ENCODE results near the gene LCT. TPM values are rescaled to one million over a fixed set of nuclear protein-coding genes. Genes with fewer than 3 reads are reported as not detected.

LCT gene
- total and polyA plus RNA-seq, 2 donors (not counting 1 experiment from before 2014, with no cell fraction given): under 0.01 TPM; not detected in 1

DNA sequence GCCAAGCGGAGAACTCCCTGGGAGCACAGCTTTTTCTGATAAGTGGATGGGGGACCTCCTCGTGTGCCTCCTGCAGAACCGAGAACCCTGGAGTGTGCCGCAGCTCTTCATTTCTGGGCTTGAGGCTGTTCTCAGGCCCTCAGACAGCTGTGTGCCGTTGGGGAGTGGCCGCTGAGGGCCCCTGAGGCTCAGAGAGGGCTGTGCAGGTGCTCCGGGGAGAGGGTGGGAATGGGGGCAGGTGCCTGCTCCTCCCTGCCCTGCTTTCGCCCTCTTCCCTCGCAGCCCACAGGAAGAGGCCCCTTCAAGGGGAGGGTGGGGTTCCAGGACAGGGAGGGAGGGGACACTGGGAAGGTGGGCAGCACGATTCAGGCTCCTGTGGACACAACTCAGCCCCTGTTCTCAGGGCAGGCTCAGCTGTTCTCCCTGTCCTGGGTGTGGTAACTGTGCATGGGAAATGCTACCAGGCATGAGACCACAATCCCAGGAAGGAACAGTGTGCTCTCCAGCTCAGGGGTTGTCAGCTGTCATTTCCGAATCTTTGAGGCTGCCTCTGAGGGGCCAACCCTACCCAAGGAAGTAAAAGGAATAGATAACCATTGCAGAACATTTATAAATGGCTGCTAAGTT lies 11.3 kb downstream of the LCT start:
- no peak overlapping the region for H3K9ac ChIP-seq (ENCODE audit: insufficient read depth, low read length)
- DNase-seq (ENCODE audit: low read depth in 2 of 2): no peak
- no peak overlapping the region for H3K27ac ChIP-seq (ENCODE audit: insufficient read depth, low read length)
- TF ChIP-seq, protein P1, sequence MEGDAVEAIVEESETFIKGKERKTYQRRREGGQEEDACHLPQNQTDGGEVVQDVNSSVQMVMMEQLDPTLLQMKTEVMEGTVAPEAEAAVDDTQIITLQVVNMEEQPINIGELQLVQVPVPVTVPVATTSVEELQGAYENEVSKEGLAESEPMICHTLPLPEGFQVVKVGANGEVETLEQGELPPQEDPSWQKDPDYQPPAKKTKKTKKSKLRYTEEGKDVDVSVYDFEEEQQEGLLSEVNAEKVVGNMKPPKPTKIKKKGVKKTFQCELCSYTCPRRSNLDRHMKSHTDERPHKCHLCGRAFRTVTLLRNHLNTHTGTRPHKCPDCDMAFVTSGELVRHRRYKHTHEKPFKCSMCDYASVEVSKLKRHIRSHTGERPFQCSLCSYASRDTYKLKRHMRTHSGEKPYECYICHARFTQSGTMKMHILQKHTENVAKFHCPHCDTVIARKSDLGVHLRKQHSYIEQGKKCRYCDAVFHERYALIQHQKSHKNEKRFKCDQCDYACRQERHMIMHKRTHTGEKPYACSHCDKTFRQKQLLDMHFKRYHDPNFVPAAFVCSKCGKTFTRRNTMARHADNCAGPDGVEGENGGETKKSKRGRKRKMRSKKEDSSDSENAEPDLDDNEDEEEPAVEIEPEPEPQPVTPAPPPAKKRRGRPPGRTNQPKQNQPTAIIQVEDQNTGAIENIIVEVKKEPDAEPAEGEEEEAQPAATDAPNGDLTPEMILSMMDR (conservative IDR thresholded peaks at IDR 0.05 in 1 of 2, IDR thresholded peaks at IDR 0.05 in 1 of 2; ENCODE audit: low read depth in 1 of 2, low read length in 2 of 2): no peak
- no peak for TF ChIP-seq EZH2 (IDR thresholded peaks at IDR 0.05; ENCODE audit: low read length, missing control alignments)
- H3K36me3 ChIP-seq (ENCODE audit: control insufficient read depth, insufficient read depth, low read length): no peaks in the 10 kb centered on the region
- H2AFZ ChIP-seq (ENCODE audit: low read length): no peak overlapping the region
- no peak overlapping the region for H3K4me2 ChIP-seq (ENCODE audit: extremely low read depth, insufficient read depth, low read length)
- no peaks in the 10 kb centered on the region for H3K4me1 ChIP-seq (ENCODE audit: control insufficient read depth, extremely low read depth, insufficient read depth, low read length)
- no peaks in the 10 kb centered on the region for H4K20me1 ChIP-seq (ENCODE audit: control insufficient read depth, extremely low read depth, insufficient read depth, low read length)
- no peaks in the 10 kb centered on the region for H3K9me3 ChIP-seq (ENCODE audit: control insufficient read depth, insufficient read depth, low read depth, low read length)
- H3K4me3 ChIP-seq (replicated peaks in 1 of 4; ENCODE audit: control extremely low read depth in 1 of 4, insufficient read depth in 1 of 4, low read depth in 3 of 4, low read length in 4 of 4): no peak overlapping the region
- peaks cover 4% of the 10 kb centered on the region for H3K27me3 ChIP-seq (ENCODE audit: control insufficient read depth, insufficient read depth, low read length)
- H3K79me2 ChIP-seq (ENCODE audit: control insufficient read depth, insufficient read depth, low read length): no peaks in the 10 kb centered on the region

DNA sequence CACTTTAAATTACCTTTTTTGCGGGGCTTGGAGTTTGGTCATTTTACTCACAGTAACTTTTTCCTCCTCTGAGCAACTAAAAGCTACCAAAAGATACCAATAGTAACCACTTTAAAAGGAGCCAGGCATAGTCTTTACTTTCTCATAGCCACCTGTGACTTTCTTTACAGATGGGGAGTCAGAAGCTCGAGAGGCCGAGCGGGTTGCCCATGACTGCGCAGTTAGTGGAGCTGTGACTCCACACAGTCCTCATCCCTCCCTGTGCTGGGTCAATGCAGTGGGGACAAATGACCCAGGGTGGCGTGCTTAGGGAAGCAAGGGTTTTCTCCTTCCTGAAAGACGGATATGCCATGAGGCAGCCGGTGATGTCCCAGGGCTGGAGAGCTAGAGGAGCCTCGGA lies 11.9 kb downstream of the LCT start:
- no peak overlapping the region for H3K9ac ChIP-seq (ENCODE audit: insufficient read depth, low read length)
- TF ChIP-seq, protein P1 (conservative IDR thresholded peaks at IDR 0.05 in 1 of 2, IDR thresholded peaks at IDR 0.05 in 1 of 2; ENCODE audit: low read depth in 1 of 2, low read length in 2 of 2): no peak
- TF ChIP-seq EZH2 (IDR thresholded peaks at IDR 0.05; ENCODE audit: low read length, missing control alignments): no peak
- no peak overlapping the region for H3K4me2 ChIP-seq (ENCODE audit: extremely low read depth, insufficient read depth, low read length)
- H4K20me1 ChIP-seq (ENCODE audit: control insufficient read depth, extremely low read depth, insufficient read depth, low read length): no peaks in the 10 kb centered on the region
- no peak for DNase-seq (ENCODE audit: low read depth in 2 of 2)
- H3K4me3 ChIP-seq (replicated peaks in 1 of 4; ENCODE audit: control extremely low read depth in 1 of 4, insufficient read depth in 1 of 4, low read depth in 3 of 4, low read length in 4 of 4): no peak overlapping the region
- H2AFZ ChIP-seq (ENCODE audit: low read length): no peak overlapping the region
- peaks cover 4% of the 10 kb centered on the region for H3K27me3 ChIP-seq (ENCODE audit: control insufficient read depth, insufficient read depth, low read length)
- H3K27ac ChIP-seq (ENCODE audit: insufficient read depth, low read length): no peak overlapping the region
- H3K79me2 ChIP-seq (ENCODE audit: control insufficient read depth, insufficient read depth, low read length): no peaks in the 10 kb centered on the region
- H3K9me3 ChIP-seq (ENCODE audit: control insufficient read depth, insufficient read depth, low read depth, low read length): no peaks in the 10 kb centered on the region
- no peaks in the 10 kb centered on the region for H3K36me3 ChIP-seq (ENCODE audit: control insufficient read depth, insufficient read depth, low read length)
- no peaks in the 10 kb centered on the region for H3K4me1 ChIP-seq (ENCODE audit: control insufficient read depth, extremely low read depth, insufficient read depth, low read length)

DNA sequence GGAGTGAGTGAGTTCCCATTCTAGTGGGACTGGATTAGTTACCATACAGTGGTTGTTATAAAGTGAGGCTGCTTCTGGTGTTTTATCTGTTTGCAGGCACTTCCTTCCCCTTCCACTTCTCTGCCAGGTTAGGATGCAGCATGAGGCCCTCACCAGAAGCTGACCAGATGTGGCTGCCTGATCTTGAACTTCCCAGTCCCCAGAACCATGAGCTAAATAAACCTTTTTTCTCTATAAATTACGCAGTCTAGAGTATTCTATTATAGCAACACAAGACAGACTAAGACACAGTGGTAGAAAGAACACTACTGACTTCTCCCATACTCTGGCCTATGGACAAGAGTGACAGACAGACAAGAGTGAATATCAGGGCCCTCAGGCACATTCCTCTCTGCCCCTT lies 14.1 kb downstream of the LCT start:
- H3K36me3 ChIP-seq (ENCODE audit: control insufficient read depth, insufficient read depth, low read length): no peaks in the 10 kb centered on the region
- H3K4me2 ChIP-seq (ENCODE audit: extremely low read depth, insufficient read depth, low read length): no peak overlapping the region
- H3K27me3 ChIP-seq (ENCODE audit: control insufficient read depth, insufficient read depth, low read length): no peaks in the 10 kb centered on the region
- H3K4me3 ChIP-seq (replicated peaks in 1 of 4; ENCODE audit: control extremely low read depth in 1 of 4, insufficient read depth in 1 of 4, low read depth in 3 of 4, low read length in 4 of 4): no peak overlapping the region
- no peak overlapping the region for H2AFZ ChIP-seq (ENCODE audit: low read length)
- no peak overlapping the region for H3K9ac ChIP-seq (ENCODE audit: insufficient read depth, low read length)
- H3K4me1 ChIP-seq (ENCODE audit: control insufficient read depth, extremely low read depth, insufficient read depth, low read length): no peaks in the 10 kb centered on the region
- H3K27ac ChIP-seq (ENCODE audit: insufficient read depth, low read length): no peak overlapping the region
- no peaks in the 10 kb centered on the region for H4K20me1 ChIP-seq (ENCODE audit: control insufficient read depth, extremely low read depth, insufficient read depth, low read length)
- TF ChIP-seq, protein P1 (conservative IDR thresholded peaks at IDR 0.05 in 1 of 2, IDR thresholded peaks at IDR 0.05 in 1 of 2; ENCODE audit: low read depth in 1 of 2, low read length in 2 of 2): no peak
- no peak for TF ChIP-seq EZH2 (IDR thresholded peaks at IDR 0.05; ENCODE audit: low read length, missing control alignments)
- no peaks in the 10 kb centered on the region for H3K79me2 ChIP-seq (ENCODE audit: control insufficient read depth, insufficient read depth, low read length)
- no peak for DNase-seq (ENCODE audit: low read depth in 2 of 2)
- no peaks in the 10 kb centered on the region for H3K9me3 ChIP-seq (ENCODE audit: control insufficient read depth, insufficient read depth, low read depth, low read length)

Measured in fibroblast of lung (primary cell).